SH-SY5Y (cell line): ENCODE measurements around the gene SMCO3.

Source experiments
- GATA2 ChIP-seq: IDR thresholded peaks from 2 replicates; pipeline ENCODE4 v1.6.1; 2011; ENCODE audit warnings: mild to moderate bottlenecking, low read depth, low read length
- GATA3 ChIP-seq: IDR thresholded peaks from 2 replicates; pipeline ENCODE4 v1.6.1; 2011; ENCODE audit warnings: low read depth, mild to moderate bottlenecking, low read length, moderate library complexity

GRCh38 chr12:14771651-14772137 is 42.3 kb downstream of the SMCO3 start:
- TF ChIP-seq GATA2 (no peak), GATA3 (no peak)
